Measurements from ENCODE around the gene KCNJ14. TPM values are rescaled to one million over a fixed set of nuclear protein-coding genes. Genes with fewer than 3 reads are reported as not detected.

Gene KCNJ14
- total and polyA plus RNA-seq, 2 of the 8 experiments (the other 6 are each of a cell fraction or from before 2014, with no cell fraction given) = 0.45 to 0.89 TPM

DNA sequence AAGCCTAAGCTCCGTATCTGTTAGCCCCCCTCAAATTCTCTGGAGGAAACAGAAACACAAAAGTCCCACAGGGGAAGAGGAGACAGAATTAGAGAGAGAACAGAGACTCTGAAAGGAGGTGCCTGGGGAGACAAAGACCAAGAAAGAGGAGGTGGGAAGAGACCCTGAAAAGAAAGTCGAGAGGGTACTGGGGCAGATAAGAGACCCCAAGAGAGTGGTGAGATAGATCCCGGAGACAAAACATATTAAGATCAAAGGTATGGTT, 10.5 kb upstream of the KCNJ14 start:
- DNase-seq (ENCODE audit: low read depth in 1 of 2, low spot score in 2 of 2) (no peak), FAIRE-seq (no peak)
- H3K18ac ChIP-seq (ENCODE audit: extremely low read depth, low read length) = no peak overlapping the region
- TF ChIP-seq CTBP2 (IDR thresholded peaks at IDR 0.05; ENCODE audit: borderline replicate concordance, insufficient read depth, insufficient read length, low read length) (no peak), CTCF (IDR thresholded peaks at IDR 0.05; ENCODE audit: control extremely low read depth in 1 of 3, insufficient read depth in 1 of 3, low read depth in 1 of 3, low read length in 3 of 3) (no peak), ASH2L (IDR thresholded peaks at IDR 0.05; ENCODE audit: low read length) (no peak), JUND (IDR thresholded peaks at IDR 0.05; ENCODE audit: low read length) (no peak), TBP (IDR thresholded peaks at IDR 0.05; ENCODE audit: low read depth, low read length) (no peak), PHF8 (conservative IDR thresholded peaks at IDR 0.05; ENCODE audit: low read depth, low read length) (no peak), RFX5 (IDR thresholded peaks at IDR 0.05; ENCODE audit: borderline replicate concordance, low read depth, low read length) (no peak), SUZ12 (IDR thresholded peaks at IDR 0.05; ENCODE audit: low read length) (no peak), TEAD4 (IDR thresholded peaks at IDR 0.05; ENCODE audit: low read depth, low read length) (no peak), TCF12 (IDR thresholded peaks at IDR 0.05; ENCODE audit: low read depth, low read length) (no peak)
- TF ChIP-seq, protein P1, sequence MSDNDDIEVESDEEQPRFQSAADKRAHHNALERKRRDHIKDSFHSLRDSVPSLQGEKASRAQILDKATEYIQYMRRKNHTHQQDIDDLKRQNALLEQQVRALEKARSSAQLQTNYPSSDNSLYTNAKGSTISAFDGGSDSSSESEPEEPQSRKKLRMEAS (IDR thresholded peaks at IDR 0.05) = no peak
- H3K36me3 ChIP-seq (ENCODE audit: control insufficient read depth in 2 of 4, insufficient read depth in 4 of 4, low read length in 3 of 4) = peaks cover 6 to 23% (median 17%) of the 10 kb centered on the region in 4 experiments; a peak in 7 of 8 replicates
- no peak overlapping the region for H4K8ac ChIP-seq (ENCODE audit: extremely low read depth, insufficient read depth, low read length)
- no peak overlapping the region for H2AFZ ChIP-seq (ENCODE audit: low read length)
- peaks cover 2% of the 10 kb centered on the region; the same call in 1 of the 2 replicates for H3K79me1 ChIP-seq (ENCODE audit: low read depth, low read length)
- peak overlapping the region; percentile 80 to 99 (median 95); a peak in 5 of 8 replicates for H3K4me3 ChIP-seq (ENCODE audit: extremely low read depth in 1 of 4, insufficient read depth in 2 of 4, low read depth in 3 of 4, low read length in 4 of 4)
- H2AK5ac ChIP-seq (ENCODE audit: low read depth, low read length) = 0 out of 2 replicates have a peak overlapping the region, but pooled peaks have one; percentile 24
- no peak overlapping the region for H3K23ac ChIP-seq (ENCODE audit: insufficient read length)
- H3K9me3 ChIP-seq (ENCODE audit: insufficient read depth in 2 of 2, low read depth in 1 of 2, low read length in 1 of 2) = no peaks in the 10 kb centered on the region
- no peak overlapping the region for H4K5ac ChIP-seq (ENCODE audit: insufficient read length, low read depth, low read length)
- peaks cover 0 to 11% of the 10 kb centered on the region in 2 experiments for H4K20me1 ChIP-seq (replicated peaks in 1 of 2; ENCODE audit: control insufficient read depth in 1 of 2, insufficient read depth in 2 of 2, low read length in 2 of 2)
- no peaks in the 10 kb centered on the region for H3K27me3 ChIP-seq (replicated peaks in 1 of 4; ENCODE audit: control insufficient read depth in 3 of 4, extremely low read depth in 1 of 4, insufficient read depth in 3 of 4, low read length in 3 of 4)
- H3K56ac ChIP-seq (replicated peaks; ENCODE audit: insufficient read length, low read depth, low read length) = no peak overlapping the region
- POLR2A ChIA-PET (ENCODE audit: partially characterized antibody) = interaction anchor here (0.7 to 3.0 kb wide), 8 partner anchors 10 to 54 kb away, joined by 3 to 13 read pairs (median 6); partner anchors contain the start of genes KCNJ14 and KDELR1
- H3K4ac ChIP-seq (replicated peaks; ENCODE audit: insufficient read length, low read depth, low read length) = no peak overlapping the region
- peaks cover 0 to 8% of the 10 kb centered on the region in 2 experiments; a peak in 2 of 4 replicates for H3K79me2 ChIP-seq (ENCODE audit: control insufficient read depth in 1 of 2, insufficient read depth in 2 of 2, low read length in 2 of 2)
- CTCF ChIA-PET (ENCODE audit: partially characterized antibody) = interaction anchor here (0.5 to 1.9 kb wide), 7 partner anchors 11 to 1013 kb away, joined by 3 to 8 read pairs (median 4); no protein-coding TSS in a partner anchor
- WGBS, 2 experiments (ENCODE audit: extremely low coverage in 1 of 2, insufficient coverage in 1 of 2, insufficient read length in 1 of 2, insufficient replicate concordance in 2 of 2, low coverage in 1 of 2, low lambda C conversion rate in 2 of 2, missing lambda C conversion rate in 1 of 2) = 73% methylated on average over 3 of the region's 3 CpGs; no CpG with 5 or more reads in 1 of the 2 experiments
- no peak overlapping the region for H2BK5ac ChIP-seq (ENCODE audit: low read depth, low read length)
- H2BK20ac ChIP-seq (ENCODE audit: low read length) = no peak overlapping the region
- peaks cover 0 to 5% (median 4%) of the 10 kb centered on the region in 4 experiments; a peak in 4 of 7 replicates for H3K4me1 ChIP-seq (replicated peaks in 1 of 4; ENCODE audit: control insufficient read depth in 3 of 4, insufficient read depth in 4 of 4, low read length in 3 of 4)
- no peak overlapping the region for H2BK15ac ChIP-seq (ENCODE audit: low read length)
- peak overlapping the region; percentile 53 to 85 for H3K4me2 ChIP-seq (ENCODE audit: insufficient read depth in 1 of 2, low read depth in 2 of 2, low read length in 2 of 2)
- peaks cover 9% of the 10 kb centered on the region for H3K23me2 ChIP-seq (ENCODE audit: low read depth, low read length)
- no peak overlapping the region for H3K14ac ChIP-seq (ENCODE audit: insufficient read length)
- no peak overlapping the region for H4K91ac ChIP-seq (replicated peaks; ENCODE audit: insufficient read length, low read length)
- no peak overlapping the region for H3K27ac ChIP-seq (ENCODE audit: low read depth, low read length)
- H2BK120ac ChIP-seq (replicated peaks; ENCODE audit: low read depth, low read length) = no peak overlapping the region
- H2BK12ac ChIP-seq (ENCODE audit: low read depth, low read length) = peak overlapping the region; percentile 17; the same call in 1 of the 2 replicates
- H3K9ac ChIP-seq (replicated peaks in 1 of 4; ENCODE audit: extremely low read depth in 1 of 4, low read depth in 3 of 4, low read length in 3 of 4) = no peak overlapping the region

Data from H1 (cell line).